HUES64 (cell line): ENCODE data around the gene PTGES.
A peak's percentile ranks its signal among the peaks of the same experiment; 100 is the strongest.
"Not testable (repeated sequence)": the region's sequence is repeated elsewhere in the genome, so short reads cannot be mapped to it uniquely, and the experiment has no call there.

Experiments
- H3K27ac ChIP-seq: 2 replicates; pipeline ENCODE4 v1.7.0; 2013; ENCODE audit warnings: low read depth, low read length, inconsistent platforms
- H3K27me3 ChIP-seq: 2 replicates; pipeline ENCODE4 v1.6.1; 2013; ENCODE audit warnings: mild to moderate bottlenecking, low read length; ENCODE audit not compliant: insufficient read depth
- H3K36me3 ChIP-seq: 2 replicates; pipeline ENCODE4 v1.6.1; 2013; ENCODE audit warnings: mild to moderate bottlenecking, low read length; ENCODE audit not compliant: insufficient read depth
- H3K4me1 ChIP-seq: 2 replicates; pipeline ENCODE4 v1.6.1; 2013; ENCODE audit warnings: mild to moderate bottlenecking, low read length, moderate library complexity; ENCODE audit not compliant: insufficient read depth
- H3K4me3 ChIP-seq: 2 replicates; pipeline ENCODE4 v1.5.1; 2013; ENCODE audit warnings: mild to moderate bottlenecking, low read length, moderate library complexity
- H3K9ac ChIP-seq: 2 replicates; pipeline ENCODE4 v1.6.1; 2013; ENCODE audit warnings: mild to moderate bottlenecking, low read depth, low read length
- H3K9me3 ChIP-seq: 2 replicates; pipeline ENCODE4 v1.6.1; 2013; ENCODE audit warnings: low read depth, low read length; ENCODE audit not compliant: insufficient read depth
- WGBS: fragments of 150-250, 120-280 bp; methylation state at CpG from one replicate; pipeline ENCODE4 v1.1.7; 2013; ENCODE audit warnings: missing lambda C conversion rate; 5-methylcytosine and 5-hydroxymethylcytosine counted together

Gene PTGES

GRCh38 chr9:129756191-129756590 is 3.3 kb upstream of the PTGES start:
- no peak overlapping the region for H3K9ac ChIP-seq
- WGBS: 97% methylated on average over 6 of the region's 6 CpGs
- H3K27ac ChIP-seq: no peak overlapping the region
- no peaks in the 10 kb centered on the region for H3K9me3 ChIP-seq
- H3K27me3 ChIP-seq: no peaks in the 10 kb centered on the region
- H3K4me1 ChIP-seq: peaks cover 7% of the 10 kb centered on the region
- H3K36me3 ChIP-seq: no peaks in the 10 kb centered on the region
- H3K4me3 ChIP-seq: no peak overlapping the region

DNA sequence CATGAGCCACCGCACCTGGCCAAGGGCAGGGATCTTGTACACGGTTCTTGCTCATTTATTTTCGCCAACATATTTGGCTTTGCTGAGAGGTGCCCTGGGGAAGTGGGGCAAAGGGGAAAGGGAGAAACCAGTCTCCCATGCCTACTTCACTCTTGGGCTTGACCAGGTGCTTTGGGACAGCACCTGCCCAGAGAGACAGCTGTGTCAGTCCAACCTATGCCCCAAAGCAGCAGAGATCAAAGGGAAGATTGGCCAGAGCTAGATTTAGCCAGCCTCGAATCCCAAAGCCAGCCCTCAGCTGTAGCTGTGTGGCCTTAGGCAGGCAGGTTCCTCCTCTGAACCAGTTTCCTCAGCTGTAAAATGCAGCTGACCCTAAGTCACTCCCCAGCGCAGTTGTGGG is 2.3 kb upstream of the PTGES start:
- H3K9me3 ChIP-seq: no peaks in the 10 kb centered on the region
- no peaks in the 10 kb centered on the region for H3K36me3 ChIP-seq
- H3K27ac ChIP-seq: no peak overlapping the region
- H3K4me1 ChIP-seq: peaks cover 7% of the 10 kb centered on the region
- no peak overlapping the region for H3K4me3 ChIP-seq
- H3K27me3 ChIP-seq: no peaks in the 10 kb centered on the region
- H3K9ac ChIP-seq: no peak overlapping the region
- WGBS: 95% methylated on average over 5 of the region's 5 CpGs

DNA sequence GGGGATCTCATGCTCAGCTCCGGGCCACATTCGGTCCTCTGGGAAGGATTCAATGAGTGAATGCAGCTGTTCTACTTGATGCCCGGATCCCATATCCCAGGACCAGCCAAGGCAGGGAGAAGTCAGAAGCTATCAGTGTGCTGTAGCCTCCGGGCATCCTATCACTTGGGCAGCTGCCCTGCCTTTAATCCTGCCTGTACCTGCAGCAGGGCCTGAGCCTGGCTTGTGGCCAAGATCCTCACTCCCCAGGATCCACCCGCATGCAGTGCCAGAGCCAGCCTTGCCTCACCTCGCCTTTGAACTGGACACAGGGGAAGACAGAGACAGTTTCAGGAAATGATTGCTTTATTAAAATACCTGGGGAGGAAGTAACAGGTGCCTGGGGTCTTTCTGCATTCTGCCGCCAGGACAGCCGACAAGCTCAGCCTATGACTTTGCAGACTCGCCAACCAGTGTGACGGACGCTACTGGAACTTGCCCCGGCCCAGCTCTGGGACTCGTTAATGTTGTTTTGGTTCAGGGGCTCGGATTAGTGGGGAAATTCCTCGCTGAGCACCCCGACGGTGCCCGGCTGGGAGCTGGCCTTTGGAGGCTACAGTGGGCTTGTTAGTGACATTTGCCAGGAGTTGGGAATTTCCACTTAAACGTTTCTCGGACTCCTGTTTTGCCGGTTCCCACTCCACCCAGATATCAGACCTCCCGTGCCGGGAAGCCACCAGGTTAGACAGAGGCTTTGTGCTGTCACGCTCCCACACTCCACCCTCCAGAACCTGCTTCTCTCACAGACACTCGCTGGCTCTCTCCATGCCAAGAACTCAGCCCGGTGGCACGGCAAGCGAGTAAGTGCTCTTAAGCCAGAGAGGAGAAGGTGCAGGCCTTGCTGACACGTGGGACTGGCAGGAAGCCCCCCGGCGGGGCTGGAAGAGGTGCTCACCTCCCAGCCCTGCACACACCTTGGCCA is 721 bp downstream of the PTGES start:
- Histone ChIP-seq H3K9me3 (no peaks in the 10 kb centered on the region), H3K27ac (no peak overlapping the region), H3K9ac (no peak overlapping the region; the same call in 1 of the 2 replicates), H3K27me3 (no peaks in the 10 kb centered on the region), H3K4me3 (peak overlapping the region; percentile 14; the same call in 1 of the 2 replicates), H3K4me1 (peaks cover 7% of the 10 kb centered on the region), H3K36me3 (no peaks in the 10 kb centered on the region)
- 85% methylated on average over 31 of the region's 31 CpGs for WGBS

DNA sequence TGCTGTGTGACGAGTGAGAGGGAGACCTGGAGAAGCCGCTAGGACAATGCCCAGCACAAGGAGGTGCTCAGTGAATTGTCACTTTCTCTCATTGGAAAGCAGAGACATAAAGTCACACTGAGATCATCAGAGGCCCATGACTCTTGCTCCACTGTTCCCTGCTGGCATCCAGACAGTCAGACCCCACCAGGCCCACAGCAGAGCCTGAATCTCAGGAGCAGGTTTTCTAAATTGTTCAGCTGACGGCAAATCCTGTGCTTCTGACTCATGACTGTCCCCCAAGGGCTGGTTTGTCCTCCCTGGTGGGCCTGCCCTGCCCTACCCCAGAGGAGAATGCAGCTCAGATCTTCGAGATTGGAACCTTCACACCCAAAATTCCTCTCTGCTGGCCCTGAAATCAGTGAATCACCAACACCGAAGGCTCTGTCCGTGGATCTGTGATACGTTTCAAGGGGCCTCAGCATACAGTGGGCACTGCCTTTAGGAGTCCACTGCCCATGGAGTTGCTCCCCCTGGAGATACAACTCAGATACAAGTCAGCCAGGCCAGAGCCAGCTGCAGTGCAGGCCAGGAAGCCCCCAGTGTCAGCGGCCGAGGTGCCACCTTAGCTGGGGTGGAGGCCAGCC is 2.7 kb downstream of the PTGES start:
- 89% methylated on average over 9 of the region's 9 CpGs for WGBS
- H3K9ac ChIP-seq: no peak overlapping the region
- no peaks in the 10 kb centered on the region for H3K36me3 ChIP-seq
- no peak overlapping the region for H3K27ac ChIP-seq
- H3K4me3 ChIP-seq: no peak overlapping the region
- peaks cover 7% of the 10 kb centered on the region for H3K4me1 ChIP-seq
- H3K27me3 ChIP-seq: no peaks in the 10 kb centered on the region
- no peaks in the 10 kb centered on the region for H3K9me3 ChIP-seq

DNA sequence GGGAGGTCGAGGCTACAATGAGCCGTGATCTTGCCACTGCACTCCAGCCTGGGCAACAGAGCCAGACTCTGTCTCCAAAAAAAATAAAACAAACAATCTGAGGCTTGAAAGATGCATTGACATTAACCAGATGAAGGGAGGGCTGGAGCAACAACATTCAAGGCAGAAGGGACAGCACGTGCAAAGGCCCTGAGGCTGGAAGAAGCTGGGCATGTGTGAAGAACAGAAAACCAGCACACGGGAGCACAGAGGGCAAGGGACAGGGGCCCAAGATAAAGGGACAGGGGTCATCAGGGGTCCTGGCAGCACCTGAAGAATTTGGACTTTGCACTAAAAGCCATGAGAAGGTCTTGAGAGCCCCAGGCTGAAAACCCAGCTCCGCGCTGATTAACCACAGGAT is 3.3 kb downstream of the PTGES start:
- 94% methylated on average over 6 of the region's 6 CpGs for WGBS
- Histone ChIP-seq H3K36me3 (no peaks in the 10 kb centered on the region), H3K27ac (no peak overlapping the region), H3K27me3 (no peaks in the 10 kb centered on the region), H3K9ac (no peak overlapping the region), H3K4me3 (no peak overlapping the region), H3K9me3 (no peaks in the 10 kb centered on the region), H3K4me1 (peaks cover 7% of the 10 kb centered on the region)

DNA sequence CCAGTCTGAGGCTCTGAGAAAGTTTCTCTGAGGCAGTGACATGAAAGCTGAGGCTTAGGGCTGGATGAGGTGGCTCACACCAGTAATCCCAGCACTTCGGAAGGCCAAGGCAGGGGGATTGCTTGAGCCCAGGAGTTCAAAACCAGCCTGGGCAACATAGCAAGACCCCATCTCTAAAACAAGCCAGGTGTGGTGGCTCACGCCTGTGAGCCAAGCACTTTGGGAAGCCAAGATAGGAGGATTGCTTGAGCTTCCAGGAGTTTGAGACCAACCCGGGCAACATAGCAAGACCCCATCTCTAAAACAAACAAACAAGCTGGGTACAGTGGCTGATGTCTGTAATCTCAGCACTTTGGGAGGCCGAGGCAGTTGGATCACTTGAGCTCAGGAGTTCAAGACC is 3.8 kb downstream of the PTGES start:
- H3K4me3 ChIP-seq, H3K27ac ChIP-seq, H3K4me1 ChIP-seq, H3K36me3 ChIP-seq, H3K27me3 ChIP-seq, H3K9me3 ChIP-seq, H3K9ac ChIP-seq: not testable (repeated sequence)
- 88% methylated on average over 4 of the region's 4 CpGs for WGBS

- no peaks in the 10 kb centered on the region for H3K36me3 ChIP-seq
- H3K27me3 ChIP-seq: no peaks in the 10 kb centered on the region
- WGBS: 89% methylated on average over 5 of the region's 5 CpGs
- H3K9me3 ChIP-seq: no peaks in the 10 kb centered on the region
- H3K4me3 ChIP-seq: no peak overlapping the region
- no peak overlapping the region for H3K27ac ChIP-seq
- peaks cover 7% of the 10 kb centered on the region for H3K4me1 ChIP-seq
- no peak overlapping the region for H3K9ac ChIP-seq
These were observed 4.6 kb downstream of the PTGES start for GRCh38 chr9:129748249-129748648.

- no peak overlapping the region for H3K27ac ChIP-seq
- no peaks in the 10 kb centered on the region for H3K9me3 ChIP-seq
- H3K9ac ChIP-seq: no peak overlapping the region
- H3K36me3 ChIP-seq: no peaks in the 10 kb centered on the region
- no peak overlapping the region for H3K4me3 ChIP-seq
- 84% methylated on average over 9 of the region's 9 CpGs for WGBS
- no peaks in the 10 kb centered on the region for H3K27me3 ChIP-seq
- no peaks in the 10 kb centered on the region for H3K4me1 ChIP-seq
These were observed 6.6 kb downstream of the PTGES start for GRCh38 chr9:129746092-129746777.

- Histone ChIP-seq H3K27ac (no peak overlapping the region), H3K9me3 (no peaks in the 10 kb centered on the region), H3K4me3 (no peak overlapping the region), H3K9ac (no peak overlapping the region), H3K36me3 (no peaks in the 10 kb centered on the region), H3K4me1 (no peaks in the 10 kb centered on the region), H3K27me3 (no peaks in the 10 kb centered on the region)
- WGBS: 96% methylated on average over 7 of the region's 7 CpGs
These were observed 7.6 kb downstream of the PTGES start for GRCh38 chr9:129745200-129745599.

DNA sequence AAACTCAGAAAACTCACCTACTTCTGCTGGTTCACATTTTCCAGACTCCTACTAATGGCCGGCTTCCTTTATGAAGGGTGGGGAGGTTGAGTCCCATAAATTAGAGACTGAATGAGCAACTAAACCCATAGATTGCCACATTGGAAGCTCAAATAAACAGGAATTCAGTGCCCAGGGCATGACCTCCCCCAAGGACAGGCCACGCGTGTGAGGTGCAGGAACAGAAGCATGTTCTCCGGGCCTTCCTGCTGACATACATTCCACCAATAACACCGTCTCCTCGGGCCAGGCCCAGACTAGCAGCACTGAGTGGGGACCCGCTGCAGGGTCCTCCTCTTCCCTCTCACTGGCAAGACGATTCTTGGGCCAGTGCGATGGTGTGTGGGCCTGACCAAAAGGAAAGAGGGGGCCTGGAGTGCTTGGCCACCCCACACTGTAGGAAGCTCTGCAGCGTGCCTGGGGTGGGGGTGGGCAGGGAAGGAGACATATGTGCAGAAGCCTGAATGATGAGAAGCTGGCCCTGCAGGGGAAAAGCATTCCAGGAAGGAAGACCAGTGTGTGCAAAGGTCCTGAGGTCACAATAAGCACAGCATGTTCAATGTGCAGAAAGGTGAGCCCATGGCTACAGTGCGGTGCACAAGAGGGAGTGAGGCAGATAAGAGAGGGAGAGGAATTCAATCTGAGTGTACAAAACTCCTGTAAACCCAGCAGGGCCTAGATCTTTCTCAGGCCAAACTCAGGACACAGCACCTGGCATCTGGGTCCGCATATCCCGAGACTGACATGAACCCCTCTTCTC is 12.0 kb downstream of the PTGES start:
- Histone ChIP-seq H3K9me3 (no peaks in the 10 kb centered on the region), H3K4me3 (no peak overlapping the region), H3K9ac (no peak overlapping the region), H3K36me3 (no peaks in the 10 kb centered on the region), H3K27ac (no peak overlapping the region), H3K4me1 (peaks cover 3% of the 10 kb centered on the region; the same call in 1 of the 2 replicates), H3K27me3 (no peaks in the 10 kb centered on the region; the same call in 1 of the 2 replicates)
- WGBS: 96% methylated on average over 12 of the region's 13 CpGs
